Uterus (tissue), 2 donors: Measurements from ENCODE around the gene PIK3R3.

Experiments used
- POLR2A ChIP-seq, 2 donors: fragments of 450-650 bp; IDR thresholded peaks; one replicate each; pipeline ENCODE4 v1.6.1; 2016; ENCODE audit warnings: antibody characterized with exemption in 2 of 2, mild to moderate bottlenecking in 1 of 2, moderate library complexity in 1 of 2
- TF ChIP-seq, protein P1 (sequence below), 4 experiments: fragments of 200-600 bp in 2 of 4; fragments of 450-650 bp in 2 of 4; sonication (generic) in 2 of 4; IDR thresholded peaks; one replicate each; pipeline ENCODE4 v1.5.1; 2016 to 2019; ENCODE audit warnings: antibody characterized with exemption in 4 of 4, mild to moderate bottlenecking in 2 of 4, moderate library complexity in 1 of 4

GRCh38 chr1:46020010-46020409, 112.4 kb downstream of the PIK3R3 start:
- TF ChIP-seq, protein P1, sequence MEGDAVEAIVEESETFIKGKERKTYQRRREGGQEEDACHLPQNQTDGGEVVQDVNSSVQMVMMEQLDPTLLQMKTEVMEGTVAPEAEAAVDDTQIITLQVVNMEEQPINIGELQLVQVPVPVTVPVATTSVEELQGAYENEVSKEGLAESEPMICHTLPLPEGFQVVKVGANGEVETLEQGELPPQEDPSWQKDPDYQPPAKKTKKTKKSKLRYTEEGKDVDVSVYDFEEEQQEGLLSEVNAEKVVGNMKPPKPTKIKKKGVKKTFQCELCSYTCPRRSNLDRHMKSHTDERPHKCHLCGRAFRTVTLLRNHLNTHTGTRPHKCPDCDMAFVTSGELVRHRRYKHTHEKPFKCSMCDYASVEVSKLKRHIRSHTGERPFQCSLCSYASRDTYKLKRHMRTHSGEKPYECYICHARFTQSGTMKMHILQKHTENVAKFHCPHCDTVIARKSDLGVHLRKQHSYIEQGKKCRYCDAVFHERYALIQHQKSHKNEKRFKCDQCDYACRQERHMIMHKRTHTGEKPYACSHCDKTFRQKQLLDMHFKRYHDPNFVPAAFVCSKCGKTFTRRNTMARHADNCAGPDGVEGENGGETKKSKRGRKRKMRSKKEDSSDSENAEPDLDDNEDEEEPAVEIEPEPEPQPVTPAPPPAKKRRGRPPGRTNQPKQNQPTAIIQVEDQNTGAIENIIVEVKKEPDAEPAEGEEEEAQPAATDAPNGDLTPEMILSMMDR (IDR thresholded peaks at IDR 0.05), result no peak
- no peak for TF ChIP-seq POLR2A (IDR thresholded peaks at IDR 0.05)
